PFSK-1 (cell line): ENCODE measurements around the gene PWWP2B.

Source experiments
- FOXP2 ChIP-seq: optimal IDR thresholded peaks from 2 replicates; pipeline ENCODE3; 2011; ENCODE audit warnings: borderline replicate concordance, control low read depth, inconsistent platforms; ENCODE audit not compliant: insufficient read depth; ENCODE audit errors: extremely low read length, extremely low read depth
- POLR2AphosphoS5 ChIP-seq: IDR thresholded peaks from 2 replicates; pipeline ENCODE4 v1.6.1; 2012; ENCODE audit warnings: low read depth, mild to moderate bottlenecking, control low read depth, low read length, moderate library complexity
- REST ChIP-seq, 2 experiments: IDR thresholded peaks; 2 replicates each; pipeline versions ENCODE4 v1.6.1 to v1.8.0; 2011 to 2012; ENCODE audit warnings: low read depth in 2 of 2, low read length in 2 of 2, control low read depth in 1 of 2, inconsistent platforms in 1 of 2, mild to moderate bottlenecking in 1 of 2, moderate library complexity in 1 of 2; ENCODE audit not compliant: insufficient read depth in 1 of 2
- SIN3A ChIP-seq: IDR thresholded peaks from 2 replicates; pipeline ENCODE4 v1.6.1; 2012; ENCODE audit warnings: mild to moderate bottlenecking, low read length, moderate library complexity, borderline replicate concordance; ENCODE audit not compliant: insufficient read depth
- TAF1 ChIP-seq: IDR thresholded peaks from 2 replicates; pipeline ENCODE4 v1.6.1; 2012; ENCODE audit warnings: low read length, control low read depth, borderline replicate concordance; ENCODE audit not compliant: insufficient read depth

The PWWP2B gene

GRCh38 chr10:132355297-132355696 lies 41.7 kb upstream of the PWWP2B start:
- TF ChIP-seq REST (IDR thresholded peaks at IDR 0.05; ENCODE audit: insufficient read depth in 1 of 2, low read depth in 2 of 2, low read length in 2 of 2), result no peak
- no peak for TF ChIP-seq FOXP2

- TF ChIP-seq FOXP2 (no peak), REST (IDR thresholded peaks at IDR 0.05; ENCODE audit: insufficient read depth in 1 of 2, low read depth in 2 of 2, low read length in 2 of 2) (no peak), SIN3A (no peak), TAF1 (no peak)
These were observed 41.2 kb upstream of the PWWP2B start for GRCh38 chr10:132355754-132356153.

- TF ChIP-seq FOXP2 (no peak), REST (IDR thresholded peaks at IDR 0.05; ENCODE audit: insufficient read depth in 1 of 2, low read depth in 2 of 2, low read length in 2 of 2) (no peak), POLR2AphosphoS5 (no peak), TAF1 (no peak), SIN3A (no peak)
These were observed 40.3 kb upstream of the PWWP2B start for GRCh38 chr10:132356621-132357195.

- TF ChIP-seq POLR2AphosphoS5 (no peak), SIN3A (no peak), TAF1 (no peak), FOXP2 (no peak), REST (IDR thresholded peaks at IDR 0.05; ENCODE audit: insufficient read depth in 1 of 2, low read depth in 2 of 2, low read length in 2 of 2) (no peak)
These were observed 39.5 kb upstream of the PWWP2B start for GRCh38 chr10:132357286-132358058.
